ENCODE results near the gene UBN2. TPM values are rescaled to one million over a fixed set of nuclear protein-coding genes. Genes with fewer than 3 reads are reported as not detected.
"Not testable (repeated sequence)": the region's sequence is repeated elsewhere in the genome, so short reads cannot be mapped to it uniquely, and the experiment has no call there.

UBN2 gene
- total RNA-seq, 5 donors from 2014 or later (not counting 1 experiment from before 2014, with no cell fraction given) = 16.1 to 21.7 (median 17.7) TPM

- CTCF ChIA-PET = interaction anchor here (0.5 to 0.7 kb wide), 3 partner anchors 114 to 359 kb away, joined by 3 read pairs; no protein-coding TSS in a partner anchor
- POLR2A ChIA-PET = interaction anchor here in 1 of 2 donors (0.7 kb wide), 1 partner anchor 42 kb away, joined by 4 read pairs; no protein-coding TSS in a partner anchor
These were observed 90.2 kb downstream of the UBN2 start for GRCh38 chr7:139321071-139321745.

GRCh38 chr7:139324709-139325108 is 93.7 kb downstream of the UBN2 start:
- H3K4me3 ChIP-seq (ENCODE audit: control insufficient read depth in 1 of 2, extremely low read depth in 1 of 2, low read length in 1 of 2); ATAC-seq (replicated peaks in 1 of 4); H3K9me3 Mint-ChIP-seq; H3K4me1 ChIP-seq (ENCODE audit: control insufficient read depth in 1 of 2, extremely low read depth in 1 of 2, insufficient read depth in 2 of 2, low read length in 2 of 2); H3K4me3 Mint-ChIP-seq; CTCF ChIA-PET; H3K27ac ChIP-seq (ENCODE audit: low read length); H3K27me3 Mint-ChIP-seq; DNase-seq; H3K27me3 ChIP-seq (replicated peaks in 1 of 2; ENCODE audit: control insufficient read depth in 2 of 2, extremely low read depth in 1 of 2, insufficient read depth in 2 of 2, low read length in 1 of 2); H3K9me3 ChIP-seq; H3K36me3 Mint-ChIP-seq; H3K27ac Mint-ChIP-seq; H3K4me1 Mint-ChIP-seq; H3K36me3 ChIP-seq (ENCODE audit: control insufficient read depth in 2 of 2, extremely low read depth in 1 of 2, insufficient read depth in 1 of 2, low read length in 1 of 2): not testable (repeated sequence)
- POLR2A ChIA-PET = interaction anchor here in 1 of 2 donors (0.6 kb wide), 1 partner anchor 341 kb away, joined by 10 read pairs; no protein-coding TSS in a partner anchor
- 100% methylated on average over 3 of the region's 11 CpGs for WGBS (ENCODE audit: insufficient coverage)

More at GRCh38 chr7:139321071-139321745, 90.2 kb downstream of the UBN2 start:
- DNase-seq (peak in 1 of 35 experiments; percentile 14), ATAC-seq (replicated peaks in 1 of 4) (no peak)
- WGBS (ENCODE audit: insufficient coverage) = 83% methylated on average over 8 of the region's 11 CpGs
- Histone ChIP-seq H3K4me1 (ENCODE audit: control insufficient read depth in 1 of 2, extremely low read depth in 1 of 2, insufficient read depth in 2 of 2, low read length in 2 of 2) (no peaks in the 10 kb centered on the region), H3K27ac (ENCODE audit: low read length) (no peak overlapping the region), H3K4me3 (ENCODE audit: control insufficient read depth in 1 of 2, extremely low read depth in 1 of 2, low read length in 1 of 2) (no peak overlapping the region), H3K27me3 (replicated peaks in 1 of 2; ENCODE audit: control insufficient read depth in 2 of 2, extremely low read depth in 1 of 2, insufficient read depth in 2 of 2, low read length in 1 of 2) (peaks cover 0 to 5% of the 10 kb centered on the region in 2 experiments), H3K9me3 (no peaks in the 10 kb centered on the region), H3K36me3 (ENCODE audit: control insufficient read depth in 2 of 2, extremely low read depth in 1 of 2, insufficient read depth in 1 of 2, low read length in 1 of 2) (no peaks in the 10 kb centered on the region)
- H3K27me3 Mint-ChIP-seq = no peaks in the 10 kb centered on the region
- no peaks in the 10 kb centered on the region for H3K36me3 Mint-ChIP-seq
- no peaks in the 10 kb centered on the region for H3K4me1 Mint-ChIP-seq
- no peaks in the 10 kb centered on the region for H3K9me3 Mint-ChIP-seq
- H3K4me3 Mint-ChIP-seq = no peak overlapping the region
- H3K27ac Mint-ChIP-seq = no peak overlapping the region

DNA sequence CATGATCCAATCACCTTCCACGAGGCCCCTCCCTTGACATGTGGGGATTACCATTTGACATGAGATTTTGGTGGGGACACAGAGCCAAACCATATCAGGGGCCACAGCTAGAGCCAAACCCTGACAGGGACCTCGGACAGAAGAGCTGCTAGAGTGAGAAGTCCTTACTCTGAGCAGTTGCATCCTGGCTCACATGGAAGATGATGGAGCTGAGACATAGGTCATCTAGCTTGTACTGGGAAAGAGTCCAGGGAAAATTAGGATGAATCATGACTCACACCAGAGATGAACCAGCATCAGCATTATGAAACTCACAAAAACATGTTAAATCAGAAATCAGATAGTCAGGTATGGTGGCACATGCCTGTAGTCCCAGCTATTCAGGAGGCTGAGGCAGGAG is 97.3 kb downstream of the UBN2 start:
- WGBS (ENCODE audit: insufficient coverage) = 71% methylated on average over 1 of the region's 2 CpGs
- Histone ChIP-seq H3K4me3 (ENCODE audit: control insufficient read depth in 1 of 2, extremely low read depth in 1 of 2, low read length in 1 of 2) (no peak overlapping the region), H3K9me3 (no peaks in the 10 kb centered on the region), H3K27ac (ENCODE audit: low read length) (no peak overlapping the region), H3K36me3 (ENCODE audit: control insufficient read depth in 2 of 2, extremely low read depth in 1 of 2, insufficient read depth in 1 of 2, low read length in 1 of 2) (no peaks in the 10 kb centered on the region), H3K27me3 (replicated peaks in 1 of 2; ENCODE audit: control insufficient read depth in 2 of 2, extremely low read depth in 1 of 2, insufficient read depth in 2 of 2, low read length in 1 of 2) (no peaks in the 10 kb centered on the region), H3K4me1 (ENCODE audit: control insufficient read depth in 1 of 2, extremely low read depth in 1 of 2, insufficient read depth in 2 of 2, low read length in 2 of 2) (no peaks in the 10 kb centered on the region)
- POLR2A ChIA-PET = no interaction called here
- no peaks in the 10 kb centered on the region for H3K36me3 Mint-ChIP-seq
- no peaks in the 10 kb centered on the region for H3K27me3 Mint-ChIP-seq
- H3K9me3 Mint-ChIP-seq = peaks cover 0 to 7% (median 0%) of the 10 kb centered on the region in 3 donors
- peaks cover 13 to 14% (median 14%) of the 10 kb centered on the region in 3 donors for H3K4me1 Mint-ChIP-seq
- ATAC-seq (replicated peaks in 1 of 4) = no peak
- DNase-seq = no peak
- no peak overlapping the region for H3K27ac Mint-ChIP-seq
- no peak overlapping the region for H3K4me3 Mint-ChIP-seq
- CTCF ChIA-PET = interaction anchor here in 1 of 2 donors (0.7 kb wide), 1 partner anchor 11 kb away, joined by 3 read pairs; no protein-coding TSS in a partner anchor

- no peak for DNase-seq
- no peak for ATAC-seq (replicated peaks in 1 of 4)
- H3K27ac ChIP-seq (ENCODE audit: low read length) = no peak overlapping the region
- H3K9me3 Mint-ChIP-seq = peaks cover 0 to 7% (median 0%) of the 10 kb centered on the region in 3 donors
- no peak overlapping the region for H3K4me3 ChIP-seq (ENCODE audit: control insufficient read depth in 1 of 2, extremely low read depth in 1 of 2, low read length in 1 of 2)
- no peaks in the 10 kb centered on the region for H3K36me3 ChIP-seq (ENCODE audit: control insufficient read depth in 2 of 2, extremely low read depth in 1 of 2, insufficient read depth in 1 of 2, low read length in 1 of 2)
- ChIA-PET CTCF (interaction anchor here in 1 of 2 donors (1.2 kb wide), 1 partner anchor 45 kb away, joined by 3 read pairs; no protein-coding TSS in a partner anchor), POLR2A (no interaction called here)
- H3K27me3 Mint-ChIP-seq = no peaks in the 10 kb centered on the region
- no peaks in the 10 kb centered on the region for H3K27me3 ChIP-seq (replicated peaks in 1 of 2; ENCODE audit: control insufficient read depth in 2 of 2, extremely low read depth in 1 of 2, insufficient read depth in 2 of 2, low read length in 1 of 2)
- no peaks in the 10 kb centered on the region for H3K4me1 ChIP-seq (ENCODE audit: control insufficient read depth in 1 of 2, extremely low read depth in 1 of 2, insufficient read depth in 2 of 2, low read length in 2 of 2)
- no peaks in the 10 kb centered on the region for H3K9me3 ChIP-seq
- no peak overlapping the region for H3K4me3 Mint-ChIP-seq
- no CpG with 5 or more reads among the region's 2 CpGs for WGBS (ENCODE audit: insufficient coverage)
- H3K4me1 Mint-ChIP-seq = peaks cover 13 to 14% (median 14%) of the 10 kb centered on the region in 3 donors
- H3K36me3 Mint-ChIP-seq = no peaks in the 10 kb centered on the region
- H3K27ac Mint-ChIP-seq = no peak overlapping the region
These were observed 98.1 kb downstream of the UBN2 start for GRCh38 chr7:139329119-139329518.

- Histone ChIP-seq H3K36me3 (ENCODE audit: control insufficient read depth in 2 of 2, extremely low read depth in 1 of 2, insufficient read depth in 1 of 2, low read length in 1 of 2) (no peaks in the 10 kb centered on the region), H3K27me3 (replicated peaks in 1 of 2; ENCODE audit: control insufficient read depth in 2 of 2, extremely low read depth in 1 of 2, insufficient read depth in 2 of 2, low read length in 1 of 2) (no peaks in the 10 kb centered on the region), H3K4me3 (ENCODE audit: control insufficient read depth in 1 of 2, extremely low read depth in 1 of 2, low read length in 1 of 2) (no peak overlapping the region), H3K27ac (ENCODE audit: low read length) (no peak overlapping the region), H3K4me1 (ENCODE audit: control insufficient read depth in 1 of 2, extremely low read depth in 1 of 2, insufficient read depth in 2 of 2, low read length in 2 of 2) (no peaks in the 10 kb centered on the region), H3K9me3 (no peaks in the 10 kb centered on the region)
- H3K4me3 Mint-ChIP-seq = no peak overlapping the region
- ChIA-PET POLR2A (no interaction called here), CTCF (interaction anchor here in 1 of 2 donors (0.6 kb wide), 1 partner anchor 9 kb away, joined by 3 read pairs; no protein-coding TSS in a partner anchor)
- peaks cover 0 to 7% (median 0%) of the 10 kb centered on the region in 3 donors for H3K9me3 Mint-ChIP-seq
- DNase-seq (no peak), ATAC-seq (replicated peaks in 1 of 4) (peak in 2 of 4 experiments; percentile 42 to 51)
- no peaks in the 10 kb centered on the region for H3K27me3 Mint-ChIP-seq
- no peaks in the 10 kb centered on the region for H3K36me3 Mint-ChIP-seq
- peak overlapping the region in 1 of 2 donors; percentile 19 for H3K27ac Mint-ChIP-seq
- peaks cover 13 to 14% (median 14%) of the 10 kb centered on the region in 3 donors for H3K4me1 Mint-ChIP-seq
- no CpG with 5 or more reads among the region's 3 CpGs for WGBS (ENCODE audit: insufficient coverage)
These were observed 99.4 kb downstream of the UBN2 start for GRCh38 chr7:139330333-139331030.

- ChIA-PET CTCF (interaction anchor here in 1 of 2 donors (0.7 kb wide), 1 partner anchor 26 kb away, joined by 4 read pairs; no protein-coding TSS in a partner anchor), POLR2A (no interaction called here)
- H3K4me1 Mint-ChIP-seq = peaks cover 13 to 14% (median 14%) of the 10 kb centered on the region in 3 donors
- H3K4me1 ChIP-seq (ENCODE audit: control insufficient read depth in 1 of 2, extremely low read depth in 1 of 2, insufficient read depth in 2 of 2, low read length in 2 of 2) = no peaks in the 10 kb centered on the region
- no peaks in the 10 kb centered on the region for H3K9me3 ChIP-seq
- no peaks in the 10 kb centered on the region for H3K36me3 Mint-ChIP-seq
- H3K4me3 ChIP-seq (ENCODE audit: control insufficient read depth in 1 of 2, extremely low read depth in 1 of 2, low read length in 1 of 2) = no peak overlapping the region
- H3K27me3 ChIP-seq (replicated peaks in 1 of 2; ENCODE audit: control insufficient read depth in 2 of 2, extremely low read depth in 1 of 2, insufficient read depth in 2 of 2, low read length in 1 of 2) = no peaks in the 10 kb centered on the region
- H3K27ac ChIP-seq (ENCODE audit: low read length) = no peak overlapping the region
- WGBS (ENCODE audit: insufficient coverage) = 90% methylated on average over 3 of the region's 5 CpGs
- no peak overlapping the region for H3K27ac Mint-ChIP-seq
- peaks cover 0 to 7% (median 0%) of the 10 kb centered on the region in 3 donors for H3K9me3 Mint-ChIP-seq
- DNase-seq (no peak), ATAC-seq (replicated peaks in 1 of 4) (no peak)
- no peaks in the 10 kb centered on the region for H3K27me3 Mint-ChIP-seq
- no peaks in the 10 kb centered on the region for H3K36me3 ChIP-seq (ENCODE audit: control insufficient read depth in 2 of 2, extremely low read depth in 1 of 2, insufficient read depth in 1 of 2, low read length in 1 of 2)
- no peak overlapping the region for H3K4me3 Mint-ChIP-seq
These were observed 101.8 kb downstream of the UBN2 start for GRCh38 chr7:139332697-139333359.

Data from T-cell (primary cell).